D721Med (cell line): ENCODE data around the gene CRTC2.

Experiments
- DNase-seq: peaks from one replicate; pipeline ENCODE4 v3.0.0; 2011; ENCODE audit warnings: low spot score; ENCODE audit not compliant: insufficient read length
- FAIRE-seq: peaks from 2 replicates; lab custom pipeline; 2011; peaks lifted over from hg19 to GRCh38; lab: Jason Lieb, UNC
- CTCF ChIP-seq: IDR thresholded peaks from 2 replicates; pipeline ENCODE4 v1.5.1; 2012; ENCODE audit warnings: mild to moderate bottlenecking, control low read depth; ENCODE audit not compliant: insufficient read depth; ENCODE audit errors: missing control alignments

Gene CRTC2

DNA sequence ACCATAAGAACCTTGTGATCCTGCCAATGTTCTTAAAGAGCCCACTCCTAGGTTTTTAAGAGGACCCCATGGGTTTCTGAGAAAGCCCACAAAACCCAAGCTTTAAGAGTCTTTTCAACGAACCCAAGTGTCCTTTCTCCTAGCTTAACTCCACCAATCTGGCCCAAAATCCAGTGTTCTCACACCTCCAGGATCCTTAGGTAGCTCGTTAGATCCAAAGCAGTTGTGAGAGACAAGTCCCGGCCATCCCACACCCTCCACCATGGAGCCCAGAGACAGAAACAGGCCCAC lies 13.6 kb downstream of the CRTC2 start:
- no peak for TF ChIP-seq CTCF
- DNase-seq (no peak), FAIRE-seq (no peak)

DNA sequence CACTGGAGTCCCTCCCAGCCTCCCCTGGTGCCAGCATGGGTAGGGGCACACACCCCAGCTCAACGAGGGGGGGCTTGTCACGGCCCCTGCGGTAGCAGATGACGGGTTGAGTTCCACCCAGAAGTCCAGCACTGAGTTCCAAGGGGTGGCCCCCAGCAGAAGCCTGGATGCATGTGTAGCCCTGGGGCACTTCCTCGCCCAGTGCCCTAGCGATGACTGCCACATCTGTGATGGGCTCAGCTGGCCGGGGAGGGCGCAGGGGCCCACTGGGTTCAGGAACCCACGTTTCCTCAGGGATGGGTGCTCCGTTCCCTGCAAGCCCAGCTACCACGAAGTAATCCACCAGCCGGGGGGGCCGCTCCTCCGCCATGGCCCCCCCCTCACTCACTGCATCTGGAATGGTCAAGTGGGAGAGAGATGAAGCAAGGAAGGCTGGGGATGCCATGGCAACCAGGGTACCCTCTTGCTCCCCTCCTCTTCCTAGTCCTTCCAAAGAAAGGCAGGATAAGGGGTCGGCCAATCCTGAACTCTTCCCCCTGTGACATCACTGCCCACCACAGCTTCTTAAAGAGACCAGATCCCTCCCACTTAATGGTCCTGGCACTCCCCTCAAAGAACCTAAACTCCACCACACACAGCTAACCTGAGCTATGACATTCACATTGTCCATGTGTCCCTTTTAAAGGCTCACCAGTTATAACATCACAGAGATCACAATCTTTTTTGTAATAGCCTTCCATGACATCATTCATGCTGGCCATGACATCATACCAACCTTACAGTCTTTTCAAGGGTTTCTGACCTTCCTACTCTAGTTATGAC lies 14.2 kb downstream of the CRTC2 start:
- no peak for TF ChIP-seq CTCF
- peak; percentile 58 for FAIRE-seq
- DNase-seq = no peak

GRCh38 chr1:153942766-153943549 lies 15.5 kb downstream of the CRTC2 start:
- FAIRE-seq = no peak
- TF ChIP-seq CTCF = no peak

DNA sequence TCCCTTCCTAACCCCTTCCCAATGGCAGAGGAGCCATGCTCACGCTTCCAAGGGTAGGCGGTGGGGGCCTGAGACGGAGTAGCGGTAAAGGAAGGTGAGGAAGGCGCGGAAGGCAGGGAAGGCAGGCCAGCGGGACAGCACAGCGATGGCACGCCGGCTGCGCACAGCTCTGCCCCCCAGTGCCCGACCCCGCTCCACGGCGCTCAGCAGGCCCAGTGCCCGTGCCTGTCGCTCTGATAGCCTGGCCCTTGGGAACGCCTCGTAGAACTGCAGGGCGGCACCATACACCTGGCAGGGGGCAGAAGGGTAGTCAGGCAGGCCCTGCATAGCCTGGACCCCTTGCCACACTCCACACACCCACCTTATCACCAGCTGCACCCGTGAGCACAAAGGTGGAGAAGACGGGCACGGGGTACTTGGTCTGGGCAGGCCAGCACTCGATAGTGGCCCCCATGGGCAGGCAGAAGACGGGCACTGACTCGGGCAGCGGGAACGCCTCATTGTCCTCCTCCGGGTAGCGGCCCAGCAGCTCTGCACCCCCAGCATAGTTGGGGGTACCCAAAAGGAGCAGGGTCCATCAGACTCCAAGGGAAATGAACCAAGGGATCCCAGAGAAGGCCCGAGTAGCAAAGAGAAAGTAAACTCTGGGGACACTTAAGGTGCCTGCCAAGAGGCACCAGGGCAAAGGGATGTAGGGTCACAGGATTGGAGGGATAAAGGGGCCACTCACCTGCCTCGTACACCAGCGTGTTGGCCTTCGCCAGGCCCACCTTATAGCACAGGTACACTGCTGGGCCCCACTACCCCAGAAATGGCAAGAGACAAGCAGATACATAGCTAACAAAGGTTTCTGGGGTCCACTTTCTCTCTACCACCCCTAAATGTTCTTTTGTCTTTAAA lies 16.3 kb downstream of the CRTC2 start:
- DNase-seq (no peak), FAIRE-seq (no peak)
- no peak for TF ChIP-seq CTCF

More at GRCh38 chr1:153942766-153943549, 15.5 kb downstream of the CRTC2 start:
- DNase-seq = no peak

DNA sequence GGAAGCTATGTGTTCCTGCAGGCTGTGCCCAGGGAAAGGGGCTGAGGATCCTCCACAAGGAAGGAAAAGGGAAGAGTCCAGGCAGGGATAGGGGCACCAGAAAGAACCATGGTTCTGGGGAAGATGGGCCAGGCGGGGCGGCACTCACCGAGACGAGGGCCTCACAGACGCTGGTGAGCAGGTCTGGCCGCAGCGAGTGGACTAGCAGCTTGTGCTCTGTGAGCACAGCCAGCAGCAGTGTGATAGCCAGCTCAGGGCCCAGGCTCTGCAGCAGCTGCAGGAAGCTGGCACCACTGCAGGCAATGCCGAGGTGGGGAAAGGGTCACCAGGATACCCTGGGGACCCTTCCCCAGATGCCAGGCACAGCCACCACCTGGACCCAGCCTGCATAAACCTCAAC lies 17.7 kb downstream of the CRTC2 start:
- TF ChIP-seq CTCF = no peak
- DNase-seq = no peak
- FAIRE-seq = no peak

GRCh38 chr1:153939476-153939875 lies 18.9 kb downstream of the CRTC2 start:
- no peak for TF ChIP-seq CTCF
- no peak for FAIRE-seq

More at GRCh38 chr1:153939476-153939875, 18.9 kb downstream of the CRTC2 start:
- no peak for DNase-seq
